Smooth muscle cell (in vitro differentiated cells): ENCODE results near the gene NR2C2AP. TPM values are rescaled to one million over a fixed set of nuclear protein-coding genes. Genes with fewer than 3 reads are reported as not detected.
A peak's percentile ranks its signal among the peaks of the same experiment; 100 is the strongest.
"Not testable (repeated sequence)": the region's sequence is repeated elsewhere in the genome, so short reads cannot be mapped to it uniquely, and the experiment has no call there.

Experiments
- DNase-seq: peaks from one replicate; lab custom pipeline; 2025; ENCODE audit not compliant: unreplicated experiment; lab: John Stamatoyannopoulos, UW
- H2AFZ ChIP-seq: fragments of 200-600 bp; sonication (generic); 2 replicates; pipeline ENCODE4 v1.6.0; 2016; ENCODE audit warnings: antibody characterized with exemption, low read depth, mild to moderate bottlenecking
- H3F3A ChIP-seq: fragments of 200-600 bp; sonication (generic); 2 replicates; pipeline ENCODE4 v1.6.0; 2017; ENCODE audit warnings: antibody characterized with exemption, low read depth
- H3K27ac ChIP-seq: fragments of 200-600 bp; sonication (generic); 2 replicates; pipeline ENCODE4 v1.5.1; 2016; ENCODE audit warnings: low read depth, mild to moderate bottlenecking
- H3K27me3 ChIP-seq: fragments of 200-600 bp; sonication (generic); 2 replicates; pipeline ENCODE4 v1.6.1; 2016; ENCODE audit warnings: low read depth, mild to moderate bottlenecking
- H3K36me3 ChIP-seq: fragments of 200-600 bp; sonication (generic); 2 replicates; pipeline ENCODE4 v1.5.1; 2016; ENCODE audit warnings: low read depth
- H3K4me1 ChIP-seq: fragments of 200-600 bp; sonication (generic); 2 replicates; pipeline ENCODE4 v1.5.1; 2016; ENCODE audit warnings: low read depth
- H3K4me2 ChIP-seq: fragments of 200-600 bp; sonication (generic); 2 replicates; pipeline ENCODE4 v1.6.0; 2016; ENCODE audit warnings: mild to moderate bottlenecking
- H3K4me3 ChIP-seq: fragments of 200-600 bp; sonication (generic); 2 replicates; pipeline ENCODE4 v1.5.1; 2016; ENCODE audit warnings: mild to moderate bottlenecking
- H3K79me2 ChIP-seq: fragments of 200-600 bp; sonication (generic); 2 replicates; pipeline ENCODE4 v1.6.0; 2016; ENCODE audit warnings: low read depth, mild to moderate bottlenecking
- H3K9ac ChIP-seq: fragments of 200-600 bp; sonication (generic); 2 replicates; pipeline ENCODE4 v1.6.0; 2016; ENCODE audit warnings: low read depth
- H3K9me3 ChIP-seq: fragments of 200-600 bp; sonication (generic); replicated peaks from 2 replicates; pipeline ENCODE4 v1.5.1; 2016; ENCODE audit warnings: low read depth
- H4K20me1 ChIP-seq: fragments of 200-600 bp; sonication (generic); 2 replicates; pipeline ENCODE4 v1.6.0; 2016; ENCODE audit warnings: low read depth
- CTCF ChIP-seq: fragments of 200-600 bp; sonication (generic); IDR thresholded peaks from 2 replicates; pipeline ENCODE4 v1.5.1; 2017; ENCODE audit warnings: borderline replicate concordance, mild to moderate bottlenecking, antibody characterized with exemption; ENCODE audit not compliant: insufficient read depth, poor library complexity, severe bottlenecking
- WGBS: methylation state at CpG from one replicate; pipeline ENCODE4 v1.1.7; 2016; ENCODE audit warnings: low lambda C conversion rate; 5-methylcytosine and 5-hydroxymethylcytosine counted together
- polyA plus RNA-seq: library from polyadenylated mRNA; unstranded; fragments of >200 nt; fragmentation: Nextera tagmentation; extraction: Ambion mirVana; gene quantifications from 2 replicates; pipeline ENCODE4 v1.2.1, GENCODE V29; 2016
- total RNA-seq: library from RNA; depleted of rRNA; stranded (reverse); fragments of >200 nt; gene quantifications from 2 replicates; pipeline ENCODE4 v1.2.3, GENCODE V29; 2014

The NR2C2AP gene
- total and polyA plus RNA-seq, 2 experiments from 2014 or later, result 6.9 to 10.5 TPM

- Histone ChIP-seq H3K4me1 (no peaks in the 10 kb centered on the region), H3K27ac (no peak overlapping the region), H3K4me2 (no peak overlapping the region), H3K36me3 (no peaks in the 10 kb centered on the region), H4K20me1 (no peaks in the 10 kb centered on the region), H3F3A (no peaks in the 10 kb centered on the region), H3K9me3 (no peaks in the 10 kb centered on the region), H3K9ac (no peak overlapping the region), H3K27me3 (no peaks in the 10 kb centered on the region), H3K79me2 (no peaks in the 10 kb centered on the region), H3K4me3 (no peak overlapping the region), H2AFZ (no peak overlapping the region)
- no peak for DNase-seq
- WGBS, result 86% methylated on average over 8 of the region's 8 CpGs
- no peak for TF ChIP-seq CTCF
Measured at GRCh38 chr19:19176950-19177349, 26.3 kb downstream of the NR2C2AP start.

GRCh38 chr19:19173243-19173642 lies 30.0 kb downstream of the NR2C2AP start:
- H3K79me2 ChIP-seq, H3K9me3 ChIP-seq, H2AFZ ChIP-seq, H3K9ac ChIP-seq, H3K36me3 ChIP-seq, H3K4me2 ChIP-seq, H3F3A ChIP-seq, H3K4me1 ChIP-seq, H3K27ac ChIP-seq, DNase-seq, H3K4me3 ChIP-seq, H3K27me3 ChIP-seq: not testable (repeated sequence)
- 94% methylated on average over 5 of the region's 5 CpGs for WGBS
- H4K20me1 ChIP-seq, result peaks cover 11% of the 10 kb centered on the region

GRCh38 chr19:19171821-19172532 lies 31.2 kb downstream of the NR2C2AP start:
- H3K4me2 ChIP-seq, result peak overlapping the region; percentile 69

More at GRCh38 chr19:19171821-19172532, 31.2 kb downstream of the NR2C2AP start:
- DNase-seq, result peak; percentile 7
- Histone ChIP-seq H3K27me3 (no peaks in the 10 kb centered on the region), H3K4me1 (no peaks in the 10 kb centered on the region), H2AFZ (no peak overlapping the region), H3K9me3 (no peaks in the 10 kb centered on the region), H3K27ac (no peak overlapping the region), H3K4me3 (no peak overlapping the region), H4K20me1 (peaks cover 11% of the 10 kb centered on the region), H3F3A (no peaks in the 10 kb centered on the region), H3K36me3 (no peaks in the 10 kb centered on the region), H3K79me2 (no peaks in the 10 kb centered on the region), H3K9ac (no peak overlapping the region)
- WGBS, result 33% methylated on average over 8 of the region's 8 CpGs
- TF ChIP-seq CTCF, result no peak
